Measurements from ENCODE around the gene TC2N.

The TC2N gene

GRCh38 chr14:91753501-91754128 lies 113.7 kb downstream of the TC2N start:
- H3K4me3 ChIP-seq (ENCODE audit: low read depth, low read length) = no peak overlapping the region
- TF ChIP-seq CTCF (IDR thresholded peaks at IDR 0.05; ENCODE audit: low read depth, low read length) = no peak

- TF ChIP-seq CTCF (IDR thresholded peaks at IDR 0.05; ENCODE audit: low read depth, low read length) = no peak
- H3K4me3 ChIP-seq (ENCODE audit: low read depth, low read length) = no peak overlapping the region
Measured at GRCh38 chr14:91752961-91753360, 114.4 kb downstream of the TC2N start.

- no peak for TF ChIP-seq CTCF (IDR thresholded peaks at IDR 0.05; ENCODE audit: low read depth, low read length)
- H3K4me3 ChIP-seq (ENCODE audit: low read depth, low read length) = no peak overlapping the region
Measured at GRCh38 chr14:91751719-91752118, 115.6 kb downstream of the TC2N start.

- no peak for TF ChIP-seq CTCF (IDR thresholded peaks at IDR 0.05; ENCODE audit: low read depth, low read length)
- H3K4me3 ChIP-seq (ENCODE audit: low read depth, low read length) = no peak overlapping the region
Measured at GRCh38 chr14:91750634-91751198, 116.6 kb downstream of the TC2N start.

- H3K4me3 ChIP-seq (ENCODE audit: low read depth, low read length) = no peak overlapping the region
- TF ChIP-seq CTCF (IDR thresholded peaks at IDR 0.05; ENCODE audit: low read depth, low read length) = no peak
Measured at GRCh38 chr14:91749868-91750267, 117.5 kb downstream of the TC2N start.

- TF ChIP-seq CTCF (IDR thresholded peaks at IDR 0.05; ENCODE audit: low read depth, low read length) = no peak
- no peak overlapping the region for H3K4me3 ChIP-seq (ENCODE audit: low read depth, low read length)
Measured at GRCh38 chr14:91748049-91748448, 119.3 kb downstream of the TC2N start.

GRCh38 chr14:91745344-91745743 lies 122.0 kb downstream of the TC2N start:
- H3K4me3 ChIP-seq (ENCODE audit: low read depth, low read length) = no peak overlapping the region
- TF ChIP-seq CTCF (IDR thresholded peaks at IDR 0.05; ENCODE audit: low read depth, low read length) = no peak

Measured in WI38 (cell line).